IMR-90 (cell line): Measurements from ENCODE around the gene HASPIN. TPM values are rescaled to one million over a fixed set of nuclear protein-coding genes. Genes with fewer than 3 reads are reported as not detected.

Source experiments
- ATAC-seq: fragments of 200-7000 bp; cut with Tn5 transposase; 2 replicates; pipeline ENCODE4 v1.9.1; 2020; ENCODE audit warnings: low read depth, mild to moderate bottlenecking, moderate library complexity
- BruUV-seq: library from RNA; stranded (reverse); fragments of 400-500 nt; replicated peaks from 2 replicates; lab custom pipeline; 2021; lab: Mats Ljungman, UMichigan
- CTCF ChIA-PET: fragments of 300-600 bp; formaldehyde crosslinking; extraction: SDS; loops from one replicate; lab custom pipeline; 2021; ENCODE audit warnings: antibody characterized with exemption; lab: Yijun Ruan, JAX
- POLR2A ChIA-PET: fragments of 300-600 bp; sonication (Branson Sonifier 250); formaldehyde crosslinking; loops from one replicate; lab custom pipeline; 2022; ENCODE audit warnings: antibody characterized with exemption; ENCODE audit not compliant: unreplicated experiment; lab: Charles Lee
- DNase-seq: peaks from one replicate; pipeline ENCODE4 v3.0.0; 2013
- H2AFZ ChIP-seq: replicated peaks from 2 replicates; pipeline ENCODE3; 2013; ENCODE audit warnings: low read length, mild to moderate bottlenecking; ENCODE audit not compliant: poor library complexity
- H2AK5ac ChIP-seq: 2 replicates; pipeline ENCODE4 v1.6.1; 2013; ENCODE audit warnings: low read depth, low read length, inconsistent platforms
- H2AK9ac ChIP-seq: replicated peaks from 2 replicates; pipeline ENCODE3; 2013; ENCODE audit warnings: mild to moderate bottlenecking, low read depth, low read length, moderate library complexity; ENCODE audit not compliant: poor library complexity
- H2BK120ac ChIP-seq: 2 replicates; pipeline ENCODE4 v1.6.1; 2013; ENCODE audit warnings: low read depth, low read length, inconsistent platforms
- H2BK15ac ChIP-seq: 3 replicates; pipeline ENCODE4 v1.6.1; 2013; ENCODE audit warnings: low read depth, low read length, inconsistent platforms
- H2BK20ac ChIP-seq: 2 replicates; pipeline ENCODE4 v1.6.1; 2013; ENCODE audit warnings: low read depth, mild to moderate bottlenecking, inconsistent platforms, low read length, moderate library complexity
- H2BK5ac ChIP-seq: 2 replicates; pipeline ENCODE4 v1.6.1; 2013; ENCODE audit warnings: mild to moderate bottlenecking, low read depth, low read length, inconsistent platforms; ENCODE audit not compliant: poor library complexity, severe bottlenecking
- H3K14ac ChIP-seq: replicated peaks from 2 replicates; pipeline ENCODE4 v1.6.1; 2013; ENCODE audit warnings: low read depth, low read length, inconsistent platforms
- H3K18ac ChIP-seq: 2 replicates; pipeline ENCODE4 v1.6.1; 2013; ENCODE audit warnings: low read depth, low read length, control low read depth
- H3K23ac ChIP-seq: 2 replicates; pipeline ENCODE4 v1.6.1; 2013; ENCODE audit warnings: low read depth, low read length, inconsistent platforms
- H3K27ac ChIP-seq: 2 replicates; pipeline ENCODE4 v1.5.1; 2013; ENCODE audit warnings: mild to moderate bottlenecking, control low read depth, low read length; ENCODE audit not compliant: insufficient read depth
- H3K27me3 ChIP-seq: 2 replicates; pipeline ENCODE4 v1.6.1; 2013; ENCODE audit warnings: low read length; ENCODE audit not compliant: control insufficient read depth, insufficient read depth
- H3K36me3 ChIP-seq: 2 replicates; pipeline ENCODE4 v1.6.1; 2013; ENCODE audit warnings: low read length, mixed read lengths; ENCODE audit not compliant: control insufficient read depth, insufficient read depth
- H3K4ac ChIP-seq: 2 replicates; pipeline ENCODE4 v1.6.1; 2013; ENCODE audit warnings: low read depth, low read length, inconsistent platforms
- H3K4me1 ChIP-seq: 2 replicates; pipeline ENCODE4 v1.6.1; 2013; ENCODE audit warnings: low read length, mixed read lengths; ENCODE audit not compliant: control insufficient read depth, insufficient read depth
- H3K4me2 ChIP-seq: 2 replicates; pipeline ENCODE4 v1.6.1; 2013; ENCODE audit warnings: low read depth, mild to moderate bottlenecking, control low read depth, low read length, moderate library complexity
- H3K4me3 ChIP-seq: 2 replicates; pipeline ENCODE4 v1.5.1; 2013; ENCODE audit warnings: low read depth, mild to moderate bottlenecking, control low read depth, low read length, moderate library complexity; ENCODE audit not compliant: insufficient read depth
- H3K56ac ChIP-seq: 2 replicates; pipeline ENCODE4 v1.6.1; 2013; ENCODE audit warnings: low read length, inconsistent platforms; ENCODE audit not compliant: insufficient read depth; ENCODE audit errors: extremely low read depth
- H3K79me1 ChIP-seq, 2 experiments: 2 replicates each; pipeline ENCODE4 v1.6.1; 2013; ENCODE audit warnings: low read length in 2 of 2, inconsistent platforms in 1 of 2, low read depth in 1 of 2
- H3K9ac ChIP-seq: 2 replicates; pipeline ENCODE4 v1.6.1; 2013; ENCODE audit warnings: low read depth, low read length, control low read depth
- H3K9me1 ChIP-seq: 2 replicates; pipeline ENCODE4 v1.6.1; 2013; ENCODE audit warnings: low read length, inconsistent platforms; ENCODE audit not compliant: insufficient read depth
- H3K9me3 ChIP-seq: 2 replicates; pipeline ENCODE4 v1.6.1; 2013; ENCODE audit warnings: low read length; ENCODE audit not compliant: control insufficient read depth, insufficient read depth
- H4K20me1 ChIP-seq: 2 replicates; pipeline ENCODE4 v1.6.1; 2013; ENCODE audit warnings: low read length, inconsistent platforms; ENCODE audit not compliant: insufficient read depth
- H4K5ac ChIP-seq: 2 replicates; pipeline ENCODE4 v1.6.1; 2013; ENCODE audit warnings: mild to moderate bottlenecking, low read depth, low read length, control low read depth
- H4K8ac ChIP-seq, 2 experiments: 2 replicates each; pipeline ENCODE4 v1.6.1; 2013; ENCODE audit warnings: low read depth in 2 of 2, low read length in 2 of 2, control low read depth in 1 of 2, inconsistent platforms in 1 of 2
- H4K91ac ChIP-seq: 2 replicates; pipeline ENCODE4 v1.6.1; 2013; ENCODE audit warnings: low read depth, low read length, inconsistent platforms; ENCODE audit not compliant: insufficient read depth
- BHLHE40 ChIP-seq: fragments of 150-350 bp; IDR thresholded peaks from 2 replicates; pipeline ENCODE4 v1.6.1; 2016; ENCODE audit warnings: mild to moderate bottlenecking, low read depth, low read length
- CEBPB ChIP-seq: IDR thresholded peaks from 2 replicates; pipeline ENCODE4 v1.6.1; 2012; ENCODE audit warnings: low read depth, low read length, improper control_type of control experiment
- CTCF ChIP-seq: conservative IDR thresholded peaks from 2 replicates; pipeline ENCODE4 v1.5.1; 2012; ENCODE audit warnings: mild to moderate bottlenecking, low read depth, low read length, improper control_type of control experiment
- ELK1 ChIP-seq: fragments of 150-350 bp; IDR thresholded peaks from 2 replicates; pipeline ENCODE4 v1.6.1; 2016; ENCODE audit warnings: low read depth, mild to moderate bottlenecking, low read length, moderate library complexity, borderline replicate concordance
- FOS ChIP-seq: fragments of 150-350 bp; IDR thresholded peaks from 2 replicates; pipeline ENCODE4 v1.6.1; 2016; ENCODE audit warnings: low read depth, low read length
- MAFK ChIP-seq: IDR thresholded peaks from 2 replicates; pipeline ENCODE4 v1.6.1; 2012; ENCODE audit warnings: low read depth, low read length, improper control_type of control experiment
- MAZ ChIP-seq: IDR thresholded peaks from 2 replicates; pipeline ENCODE4 v1.6.1; 2012; ENCODE audit warnings: low read depth, mild to moderate bottlenecking, low read length, improper control_type of control experiment, moderate library complexity, borderline replicate concordance
- MXI1 ChIP-seq: IDR thresholded peaks from 2 replicates; pipeline ENCODE4 v1.6.1; 2012; ENCODE audit warnings: low read depth, mild to moderate bottlenecking, low read length, moderate library complexity, borderline replicate concordance
- NFE2L2 ChIP-seq: fragments of 150-350 bp; IDR thresholded peaks from 2 replicates; pipeline ENCODE4 v1.6.1; 2016; ENCODE audit warnings: low read depth, mild to moderate bottlenecking, low read length
- POLR2A ChIP-seq: IDR thresholded peaks from 2 replicates; pipeline ENCODE4 v1.6.1; 2012; ENCODE audit warnings: mild to moderate bottlenecking, low read depth, low read length
- RAD21 ChIP-seq: IDR thresholded peaks from 2 replicates; pipeline ENCODE4 v1.6.1; 2012; ENCODE audit warnings: low read length, improper control_type of control experiment
- RCOR1 ChIP-seq: IDR thresholded peaks from 2 replicates; pipeline ENCODE4 v1.6.1; 2012; ENCODE audit warnings: mild to moderate bottlenecking, low read length, improper control_type of control experiment; ENCODE audit not compliant: insufficient replicate concordance
- RFX5 ChIP-seq: IDR thresholded peaks from 2 replicates; pipeline ENCODE4 v1.8.0; 2012; ENCODE audit warnings: low read depth, mild to moderate bottlenecking, low read length, moderate library complexity
- SMC3 ChIP-seq: fragments of 150-350 bp; IDR thresholded peaks from 2 replicates; pipeline ENCODE4 v1.6.1; 2016; ENCODE audit warnings: low read depth, mild to moderate bottlenecking, antibody characterized with exemption, low read length, moderate library complexity
- WGBS, 2 experiments: methylation state at CpG; one replicate each; pipeline versions ENCODE4 v1.1.5 to v1.1.7; 2013; ENCODE audit warnings: missing lambda C conversion rate in 2 of 2; ENCODE audit not compliant: insufficient read length in 1 of 2; ENCODE audit errors: extremely low coverage in 2 of 2; 5-methylcytosine and 5-hydroxymethylcytosine counted together
- dilution Hi-C: fragments of 300-500 bp; cut with HindIII; formaldehyde crosslinking; loops from one replicate; pipeline ENCODE4 v1.14.3; 2018; ENCODE audit warnings: low sequenced_read_pairs; ENCODE audit not compliant: unreplicated experiment
- in situ Hi-C: fragments of 300-500 bp; cut with MboI; formaldehyde crosslinking; loops from 3 replicates; pipeline ENCODE4 v1.14.3; 2019; ENCODE audit warnings: low sequenced_read_pairs, inconsistent platforms, mixed read lengths
- intact Hi-C: fragments of 100-400 bp; cut with micrococcal nuclease; formaldehyde crosslinking; loops from 2 replicates; pipeline ENCODE4 v1.10.0; 2022
- polyA plus RNA-seq, 3 experiments: library from polyadenylated mRNA; depleted of rRNA; stranded (reverse); fragments of >200 nt; gene quantifications; 2 replicates each; pipeline ENCODE4 v1.2.3, GENCODE V29; 2012; ENCODE audit warnings: low replicate concordance in 1 of 3
- total RNA-seq: library from RNA; depleted of rRNA; stranded (reverse); fragments of >200 nt; gene quantifications from 2 replicates; pipeline ENCODE4 v1.2.3, GENCODE V29; 2012

HASPIN gene
- total and polyA plus RNA-seq, 2 of the 4 experiments (the other 2 are of a cell fraction): 2.2 to 4.3 TPM

GRCh38 chr17:3739422-3740124, 15.9 kb downstream of the HASPIN start (continued):
- no peak for TF ChIP-seq MAZ

- H2BK5ac ChIP-seq: no peak overlapping the region
- no peak overlapping the region for H2BK120ac ChIP-seq
- no peak overlapping the region for H3K56ac ChIP-seq
- no peaks in the 10 kb centered on the region for H3K36me3 ChIP-seq
- H3K79me1 ChIP-seq: no peaks in the 10 kb centered on the region
- no peak overlapping the region for H4K91ac ChIP-seq
- in situ Hi-C loops: loop anchor here (25.0 kb wide), 1 partner anchor 272 kb away; no protein-coding TSS in a partner anchor
- no peaks in the 10 kb centered on the region for H3K9me3 ChIP-seq
- no peak overlapping the region for H3K4me2 ChIP-seq
- ATAC-seq: no peak
- peaks cover 5% of the 10 kb centered on the region; the same call in 1 of the 2 replicates for H3K4me1 ChIP-seq
- dilution Hi-C loops: no loop called here
- no peak overlapping the region for H3K9ac ChIP-seq
- H2AK9ac ChIP-seq: no peak overlapping the region
- no peak overlapping the region for H2AK5ac ChIP-seq
- 42% methylated on average over 4 of the region's 14 CpGs; no CpG with 5 or more reads in 1 of the 2 experiments for WGBS, 2 experiments
- H3K27me3 ChIP-seq: peaks cover 11% of the 10 kb centered on the region
- H3K4me3 ChIP-seq: no peak overlapping the region
- H3K18ac ChIP-seq: no peak overlapping the region
- H4K5ac ChIP-seq: no peak overlapping the region
- intact Hi-C loops: no loop called here
- H3K23ac ChIP-seq: no peak overlapping the region
- no peak overlapping the region for H2BK20ac ChIP-seq
- ChIA-PET CTCF (interaction anchor here (0.6 to 0.7 kb wide), 3 partner anchors 20 to 193 kb away, joined by 3 to 5 read pairs (median 4); no protein-coding TSS in a partner anchor), POLR2A (no interaction called here)
- no peak overlapping the region for H2BK15ac ChIP-seq
- H3K14ac ChIP-seq: no peak overlapping the region
- no peak overlapping the region for H4K8ac ChIP-seq
- DNase-seq: no peak
- H3K9me1 ChIP-seq: no peaks in the 10 kb centered on the region
- no TSS peak for BruUV-seq
- no peak overlapping the region for H3K27ac ChIP-seq
- H2AFZ ChIP-seq: no peak overlapping the region
- no peaks in the 10 kb centered on the region for H4K20me1 ChIP-seq
- no peak overlapping the region for H3K4ac ChIP-seq
- TF ChIP-seq MAZ (no peak), CEBPB (no peak), POLR2A (no peak), BHLHE40 (no peak), RFX5 (no peak), SMC3 (no peak), CTCF (no peak), RAD21 (no peak), MAFK (no peak), RCOR1 (no peak), FOS (no peak), MXI1 (no peak), ELK1 (no peak), NFE2L2 (no peak)
Observed at GRCh38 chr17:3740611-3741073, 16.9 kb downstream of the HASPIN start.
